ENCODE measurements around the gene SGMS2. TPM values are rescaled to one million over a fixed set of nuclear protein-coding genes. Genes with fewer than 3 reads are reported as not detected.

SGMS2 gene
- 22.2 and 80.5 TPM in 2 replicates for total RNA-seq

DNA sequence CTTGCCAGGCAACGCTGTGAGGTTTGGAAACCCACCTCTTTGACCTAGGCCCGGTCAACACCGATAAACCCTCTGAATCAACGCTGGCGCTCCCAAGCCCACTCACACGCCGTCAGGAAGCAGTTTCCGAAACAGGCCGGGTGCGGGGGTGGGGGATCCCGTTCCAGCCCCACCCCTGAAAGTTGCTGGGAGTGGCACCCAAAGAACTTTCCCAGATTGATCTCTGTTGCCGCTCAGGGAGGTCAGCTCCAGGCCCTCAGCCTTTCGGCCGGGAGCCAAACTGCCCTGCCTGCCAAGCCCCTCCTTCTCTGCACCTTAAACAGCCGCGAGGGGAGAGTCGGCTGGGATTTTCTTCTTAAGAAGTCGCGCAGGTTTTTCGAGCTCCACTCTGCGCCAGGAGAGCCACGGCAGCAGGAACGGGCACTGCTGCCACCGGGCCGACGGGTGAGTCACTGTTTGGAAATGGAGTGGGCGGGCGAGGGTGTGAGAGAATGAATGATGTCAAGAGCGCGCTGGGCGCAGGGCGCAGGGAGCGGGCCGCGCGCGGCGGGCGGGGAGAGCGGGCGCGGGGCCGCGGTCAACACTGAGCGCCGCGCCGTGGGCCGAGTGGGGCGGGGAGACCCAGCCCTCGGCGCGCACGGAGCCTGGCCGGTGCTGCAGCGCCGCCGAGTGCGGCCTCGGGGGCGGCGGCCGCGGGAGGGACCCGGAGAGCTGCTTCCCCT lies at the start of gene SGMS2:
SGMS2 (plus strand) TSS at position 583 of the 722 bp plus-strand sequence. CDS start 70,622 bp downstream, outside the sequence.

GRCh38 chr4:107930821-107931774 lies 106.4 kb downstream of the SGMS2 start, which contains the start of gene CYP2U1:
TSS of gene CYP2U1 (plus strand) at chr4:107931549. CDS start at chr4:107931644, 95 bp downstream.

Other genes starting within 250 kb of the SGMS2 start
- gene PAPSS1, start 104.7 kb upstream of the SGMS2 start, total RNA-seq = 46.4 and 48.2 TPM in 2 replicates
- gene CYP2U1, start 106.6 kb downstream of the SGMS2 start, total RNA-seq = 3.4 and 7.4 TPM in 2 replicates
- gene HADH, start 165.0 kb downstream of the SGMS2 start, total RNA-seq = 6.3 and 11.2 TPM in 2 replicates